ENCODE results near the gene PCDHB10. TPM values are rescaled to one million over a fixed set of nuclear protein-coding genes. Genes with fewer than 3 reads are reported as not detected.
A peak's percentile ranks its signal among the peaks of the same experiment; 100 is the strongest.
"Not testable (repeated sequence)": the region's sequence is repeated elsewhere in the genome, so short reads cannot be mapped to it uniquely, and the experiment has no call there.

PCDHB10 gene
- total and polyA plus RNA-seq, 4 donors: 5.9 to 15.8 (median 10.5) TPM

- 25% methylated on average over 19 of the region's 39 CpGs for WGBS (ENCODE audit: insufficient coverage)
- not testable (repeated sequence) for H3K4me3 ChIP-seq (ENCODE audit: low read depth, low read length); DNase-seq (ENCODE audit: low read depth in 4 of 6, low spot score in 6 of 6); H3K36me3 ChIP-seq (ENCODE audit: control insufficient read depth, insufficient read depth, low read length); H3K27me3 ChIP-seq (ENCODE audit: control insufficient read depth, insufficient read depth, low read length); H3K27ac ChIP-seq (ENCODE audit: low read depth, low read length); H3K4me1 ChIP-seq (ENCODE audit: control insufficient read depth, insufficient read depth, low read length)
- H3K9me3 ChIP-seq (ENCODE audit: control insufficient read depth, insufficient read depth, low read length): peaks cover 12% of the 10 kb centered on the region
Observed at GRCh38 chr5:141210281-141210680, 18.1 kb downstream of the PCDHB10 start.

GRCh38 chr5:141210849-141211248, 18.7 kb downstream of the PCDHB10 start:
- 19% methylated on average over 13 of the region's 27 CpGs for WGBS (ENCODE audit: insufficient coverage)
- H3K36me3 ChIP-seq (ENCODE audit: control insufficient read depth, insufficient read depth, low read length); H3K4me1 ChIP-seq (ENCODE audit: control insufficient read depth, insufficient read depth, low read length); H3K27me3 ChIP-seq (ENCODE audit: control insufficient read depth, insufficient read depth, low read length); H3K27ac ChIP-seq (ENCODE audit: low read depth, low read length); DNase-seq (ENCODE audit: low read depth in 4 of 6, low spot score in 6 of 6); H3K4me3 ChIP-seq (ENCODE audit: low read depth, low read length): not testable (repeated sequence)
- H3K9me3 ChIP-seq (ENCODE audit: control insufficient read depth, insufficient read depth, low read length): peaks cover 12% of the 10 kb centered on the region

GRCh38 chr5:141213656-141214339, 21.6 kb downstream of the PCDHB10 start, which contains the start of gene PCDHB13:
Gene PCDHB13 (plus strand): TSS chr5:141213919. CDS start chr5:141214124, 205 bp downstream.
- not testable (repeated sequence) for H3K4me3 ChIP-seq (ENCODE audit: low read depth, low read length); H3K36me3 ChIP-seq (ENCODE audit: control insufficient read depth, insufficient read depth, low read length); H3K27me3 ChIP-seq (ENCODE audit: control insufficient read depth, insufficient read depth, low read length); H3K27ac ChIP-seq (ENCODE audit: low read depth, low read length); H3K4me1 ChIP-seq (ENCODE audit: control insufficient read depth, insufficient read depth, low read length)
- peaks cover 14% of the 10 kb centered on the region for H3K9me3 ChIP-seq (ENCODE audit: control insufficient read depth, insufficient read depth, low read length)
- DNase-seq (ENCODE audit: low read depth in 4 of 6, low spot score in 6 of 6): peak in 2 of 6 donors; percentile 23 to 64
- whole genome bisulfite sequencing (ENCODE audit: insufficient coverage): no CpG with 5 or more reads among the region's 18 CpGs

GRCh38 chr5:141214583-141214982, 22.4 kb downstream of the PCDHB10 start:
- not testable (repeated sequence) for H3K36me3 ChIP-seq (ENCODE audit: control insufficient read depth, insufficient read depth, low read length); H3K4me3 ChIP-seq (ENCODE audit: low read depth, low read length); H3K27ac ChIP-seq (ENCODE audit: low read depth, low read length); H3K27me3 ChIP-seq (ENCODE audit: control insufficient read depth, insufficient read depth, low read length); H3K4me1 ChIP-seq (ENCODE audit: control insufficient read depth, insufficient read depth, low read length); DNase-seq (ENCODE audit: low read depth in 4 of 6, low spot score in 6 of 6)
- WGBS (ENCODE audit: insufficient coverage): 62% methylated on average over 3 of the region's 12 CpGs
- peaks cover 14% of the 10 kb centered on the region for H3K9me3 ChIP-seq (ENCODE audit: control insufficient read depth, insufficient read depth, low read length)

GRCh38 chr5:141215504-141215903, 23.4 kb downstream of the PCDHB10 start:
- H3K27me3 ChIP-seq (ENCODE audit: control insufficient read depth, insufficient read depth, low read length); H3K4me3 ChIP-seq (ENCODE audit: low read depth, low read length): not testable (repeated sequence)
- WGBS (ENCODE audit: insufficient coverage): 25% methylated on average over 25 of the region's 40 CpGs

GRCh38 chr5:141216035-141216434, 23.9 kb downstream of the PCDHB10 start:
- peaks cover 17% of the 10 kb centered on the region for H3K9me3 ChIP-seq (ENCODE audit: control insufficient read depth, insufficient read depth, low read length)
- not testable (repeated sequence) for H3K27ac ChIP-seq (ENCODE audit: low read depth, low read length); H3K4me1 ChIP-seq (ENCODE audit: control insufficient read depth, insufficient read depth, low read length); DNase-seq (ENCODE audit: low read depth in 4 of 6, low spot score in 6 of 6); H3K27me3 ChIP-seq (ENCODE audit: control insufficient read depth, insufficient read depth, low read length); H3K36me3 ChIP-seq (ENCODE audit: control insufficient read depth, insufficient read depth, low read length); H3K4me3 ChIP-seq (ENCODE audit: low read depth, low read length)
- WGBS (ENCODE audit: insufficient coverage): no CpG with 5 or more reads among the region's 26 CpGs

More at GRCh38 chr5:141215504-141215903, 23.4 kb downstream of the PCDHB10 start:
- peaks cover 16% of the 10 kb centered on the region for H3K9me3 ChIP-seq (ENCODE audit: control insufficient read depth, insufficient read depth, low read length)
- H3K36me3 ChIP-seq (ENCODE audit: control insufficient read depth, insufficient read depth, low read length); H3K27ac ChIP-seq (ENCODE audit: low read depth, low read length); H3K4me1 ChIP-seq (ENCODE audit: control insufficient read depth, insufficient read depth, low read length); DNase-seq (ENCODE audit: low read depth in 4 of 6, low spot score in 6 of 6): not testable (repeated sequence)

- Histone ChIP-seq H3K4me1 (ENCODE audit: control insufficient read depth, insufficient read depth, low read length) (no peaks in the 10 kb centered on the region), H3K9me3 (ENCODE audit: control insufficient read depth, insufficient read depth, low read length) (peaks cover 14% of the 10 kb centered on the region), H3K36me3 (ENCODE audit: control insufficient read depth, insufficient read depth, low read length) (no peaks in the 10 kb centered on the region), H3K27ac (ENCODE audit: low read depth, low read length) (no peak within 1 kb of the TSS), H3K27me3 (ENCODE audit: control insufficient read depth, insufficient read depth, low read length) (no peaks in the 10 kb centered on the region), H3K4me3 (ENCODE audit: low read depth, low read length) (peak within 1 kb of the TSS; percentile 19)
- DNase-seq (ENCODE audit: low read depth in 4 of 6, low spot score in 6 of 6): peak in 2 of 6 donors; percentile 45 to 76
- 15% methylated on average over 12 of the region's 15 CpGs for WGBS (ENCODE audit: insufficient coverage)
Observed at GRCh38 chr5:141223112-141223783, 31.1 kb downstream of the PCDHB10 start, which contains the start of gene PCDHB14. Gene PCDHB14 (plus strand): TSS chr5:141223343. CDS start chr5:141223506, 163 bp downstream.

GRCh38 chr5:141224844-141225243, 32.7 kb downstream of the PCDHB10 start:
- H3K27ac ChIP-seq (ENCODE audit: low read depth, low read length); H3K4me3 ChIP-seq (ENCODE audit: low read depth, low read length): not testable (repeated sequence)
- 16% methylated on average over 20 of the region's 40 CpGs for WGBS (ENCODE audit: insufficient coverage)

GRCh38 chr5:141225421-141225820, 33.3 kb downstream of the PCDHB10 start:
- H3K36me3 ChIP-seq (ENCODE audit: control insufficient read depth, insufficient read depth, low read length); H3K4me3 ChIP-seq (ENCODE audit: low read depth, low read length); H3K4me1 ChIP-seq (ENCODE audit: control insufficient read depth, insufficient read depth, low read length); DNase-seq (ENCODE audit: low read depth in 4 of 6, low spot score in 6 of 6); H3K27me3 ChIP-seq (ENCODE audit: control insufficient read depth, insufficient read depth, low read length); H3K27ac ChIP-seq (ENCODE audit: low read depth, low read length): not testable (repeated sequence)
- WGBS (ENCODE audit: insufficient coverage): 22% methylated on average over 19 of the region's 30 CpGs
- peaks cover 15% of the 10 kb centered on the region for H3K9me3 ChIP-seq (ENCODE audit: control insufficient read depth, insufficient read depth, low read length)

More at GRCh38 chr5:141224844-141225243, 32.7 kb downstream of the PCDHB10 start:
- not testable (repeated sequence) for H3K27me3 ChIP-seq (ENCODE audit: control insufficient read depth, insufficient read depth, low read length); DNase-seq (ENCODE audit: low read depth in 4 of 6, low spot score in 6 of 6); H3K36me3 ChIP-seq (ENCODE audit: control insufficient read depth, insufficient read depth, low read length); H3K4me1 ChIP-seq (ENCODE audit: control insufficient read depth, insufficient read depth, low read length)
- H3K9me3 ChIP-seq (ENCODE audit: control insufficient read depth, insufficient read depth, low read length): peaks cover 16% of the 10 kb centered on the region
